Measurements from ENCODE around the gene CFAP299.

Gene CFAP299

DNA sequence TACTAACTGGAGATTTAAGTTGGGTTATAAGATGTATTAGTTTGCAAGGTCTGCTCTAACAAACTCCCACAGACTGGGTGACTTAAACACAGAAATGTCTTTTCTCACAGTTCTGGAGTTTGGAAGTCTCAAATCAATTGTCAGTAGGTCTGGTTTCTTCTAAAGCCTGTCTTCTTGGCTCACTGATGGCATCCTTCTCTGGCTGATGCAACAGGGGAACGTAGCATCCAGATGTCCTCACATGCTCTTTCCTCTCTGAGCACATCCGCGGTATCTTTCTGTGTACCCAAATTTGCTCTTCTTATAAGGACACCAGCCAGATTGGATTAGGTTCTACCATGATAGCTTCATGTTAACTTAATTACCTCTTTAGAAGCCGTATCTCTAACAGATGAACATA is 631.8 kb downstream of the CFAP299 start:
- no peak for DNase-seq

GRCh38 chr4:80980239-80980638 is 644.7 kb downstream of the CFAP299 start:
- DNase-seq = no peak

- no peak for DNase-seq
Measured at GRCh38 chr4:80986011-80986410, 650.5 kb downstream of the CFAP299 start.

- peak in 1 of 2 donors; percentile 63 for DNase-seq
Measured at GRCh38 chr4:80989921-80990544, 654.5 kb downstream of the CFAP299 start.

- no peak for DNase-seq
Measured at GRCh38 chr4:80990851-80991250, 655.3 kb downstream of the CFAP299 start.

- DNase-seq = no peak
Measured at GRCh38 chr4:80999943-81000342, 664.4 kb downstream of the CFAP299 start.

GRCh38 chr4:81003597-81004111 is 668.1 kb downstream of the CFAP299 start:
- DNase-seq = peak in 1 of 2 donors; percentile 18

GRCh38 chr4:81007417-81007816 is 671.9 kb downstream of the CFAP299 start:
- no peak for DNase-seq

All from CD4-positive, alpha-beta T cell treated with Interleukin-4 for 1 hour (primary cell).